Stimulated activated CD8-positive, alpha-beta memory T cell treated with anti-CD3 and anti-CD28 coated beads, Interleukin-4, amount 100 ng/mL, for 24 hours (primary cell): ENCODE results near the gene IGLL1.
"Not testable (repeated sequence)": the region's sequence is repeated elsewhere in the genome, so short reads cannot be mapped to it uniquely, and the experiment has no call there.

ENCODE experiments used
- DNase-seq: peaks from one replicate; pipeline ENCODE4 v3.0.0-alpha.2; 2020; ENCODE audit warnings: low read depth

Gene IGLL1

DNA sequence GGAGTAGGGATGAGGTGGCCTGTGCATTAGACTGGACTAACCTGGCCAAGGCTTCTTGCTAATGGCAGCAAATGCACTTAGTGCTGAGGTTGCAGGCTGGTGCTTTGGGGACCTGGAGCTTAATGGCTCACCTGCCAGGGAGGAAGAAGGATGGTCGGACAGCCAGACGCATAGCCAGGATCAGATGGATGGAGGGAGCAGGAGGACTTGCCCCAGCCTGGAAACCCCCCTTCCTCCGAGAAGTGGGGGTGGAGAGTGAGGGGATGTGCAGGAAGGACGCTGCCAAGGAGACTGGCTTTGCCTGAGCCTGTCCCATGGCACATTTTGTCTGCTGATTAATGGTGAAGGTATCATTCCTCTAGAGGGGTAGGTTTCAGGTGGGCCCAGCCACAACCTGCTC, 17.9 kb downstream of the IGLL1 start:
- DNase-seq, result no peak

GRCh38 chr22:23561025-23561510, 19.0 kb downstream of the IGLL1 start:
- DNase-seq, result not testable (repeated sequence)

- not testable (repeated sequence) for DNase-seq
Observed at GRCh38 chr22:23560215-23560614, 19.9 kb downstream of the IGLL1 start.

DNA sequence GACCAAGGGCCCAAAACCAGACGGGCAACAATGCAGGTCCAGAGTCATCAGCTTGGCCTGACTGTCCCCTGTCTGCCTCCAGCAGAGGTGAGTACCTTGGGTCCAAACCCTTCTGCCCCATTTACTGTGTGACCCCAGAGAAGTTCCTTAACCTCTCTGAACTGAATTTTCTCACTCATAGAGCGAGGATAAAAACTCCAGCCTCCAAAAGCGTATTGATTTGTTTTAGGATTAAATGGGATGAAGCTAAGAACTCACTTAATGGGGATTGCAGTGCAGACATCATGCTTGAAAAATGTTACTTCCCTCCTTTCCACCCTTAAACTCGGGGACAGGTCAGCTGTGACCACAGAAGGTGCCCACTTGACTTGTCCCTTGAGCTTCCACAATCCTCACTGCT, 22.6 kb downstream of the IGLL1 start:
- DNase-seq, result no peak

DNA sequence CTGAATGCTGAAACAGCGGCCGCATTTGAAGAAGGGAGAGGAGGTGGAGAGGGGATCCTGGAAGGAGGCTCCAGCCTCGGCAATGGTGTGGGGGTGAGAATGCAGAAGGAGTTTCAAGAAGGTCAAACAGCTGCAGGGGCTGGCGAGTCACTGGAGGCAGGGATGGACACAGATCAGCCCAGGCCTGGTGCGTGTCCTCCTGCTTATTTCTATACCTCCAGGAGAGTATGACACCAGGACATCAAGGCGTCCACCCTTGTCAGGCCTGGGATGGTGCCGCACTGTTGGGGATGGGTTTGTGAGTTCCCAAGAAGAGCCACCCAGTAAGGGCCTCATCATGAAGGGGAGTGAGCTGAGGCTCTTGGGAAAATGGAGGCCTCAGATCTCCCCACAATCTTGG, 23.1 kb downstream of the IGLL1 start:
- no peak for DNase-seq

DNA sequence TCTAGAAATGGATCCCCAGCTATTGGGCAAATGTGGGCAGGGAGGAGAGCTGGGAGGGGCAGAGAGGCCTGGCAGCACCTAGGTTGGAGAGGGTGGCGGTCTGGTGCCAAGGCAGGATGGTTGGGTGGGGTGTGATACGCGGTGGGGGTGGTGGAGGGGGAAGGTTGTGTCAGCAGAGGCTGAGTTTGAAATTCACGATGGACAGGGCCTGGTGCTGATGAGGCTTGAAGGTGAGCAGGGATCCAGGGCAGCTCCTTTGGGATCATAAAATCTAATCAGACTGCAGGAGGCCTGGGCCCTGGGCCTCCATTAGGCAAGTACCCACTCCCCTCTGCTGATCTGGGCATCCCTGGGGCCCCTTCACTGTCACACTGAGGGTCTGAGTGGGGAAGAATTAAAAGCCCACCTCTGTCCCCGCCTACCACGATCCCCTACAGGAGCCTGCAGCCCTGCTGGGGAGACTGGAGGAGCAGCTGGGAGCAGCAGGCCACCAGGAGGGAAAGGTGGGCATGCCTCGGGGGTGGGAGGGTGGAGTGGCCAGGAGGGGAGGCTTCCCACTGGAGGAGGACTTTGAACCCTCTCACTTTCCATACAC, 24.0 kb downstream of the IGLL1 start:
- DNase-seq, result no peak

- DNase-seq, result no peak
Observed at GRCh38 chr22:23555118-23555517, 25.0 kb downstream of the IGLL1 start.

DNA sequence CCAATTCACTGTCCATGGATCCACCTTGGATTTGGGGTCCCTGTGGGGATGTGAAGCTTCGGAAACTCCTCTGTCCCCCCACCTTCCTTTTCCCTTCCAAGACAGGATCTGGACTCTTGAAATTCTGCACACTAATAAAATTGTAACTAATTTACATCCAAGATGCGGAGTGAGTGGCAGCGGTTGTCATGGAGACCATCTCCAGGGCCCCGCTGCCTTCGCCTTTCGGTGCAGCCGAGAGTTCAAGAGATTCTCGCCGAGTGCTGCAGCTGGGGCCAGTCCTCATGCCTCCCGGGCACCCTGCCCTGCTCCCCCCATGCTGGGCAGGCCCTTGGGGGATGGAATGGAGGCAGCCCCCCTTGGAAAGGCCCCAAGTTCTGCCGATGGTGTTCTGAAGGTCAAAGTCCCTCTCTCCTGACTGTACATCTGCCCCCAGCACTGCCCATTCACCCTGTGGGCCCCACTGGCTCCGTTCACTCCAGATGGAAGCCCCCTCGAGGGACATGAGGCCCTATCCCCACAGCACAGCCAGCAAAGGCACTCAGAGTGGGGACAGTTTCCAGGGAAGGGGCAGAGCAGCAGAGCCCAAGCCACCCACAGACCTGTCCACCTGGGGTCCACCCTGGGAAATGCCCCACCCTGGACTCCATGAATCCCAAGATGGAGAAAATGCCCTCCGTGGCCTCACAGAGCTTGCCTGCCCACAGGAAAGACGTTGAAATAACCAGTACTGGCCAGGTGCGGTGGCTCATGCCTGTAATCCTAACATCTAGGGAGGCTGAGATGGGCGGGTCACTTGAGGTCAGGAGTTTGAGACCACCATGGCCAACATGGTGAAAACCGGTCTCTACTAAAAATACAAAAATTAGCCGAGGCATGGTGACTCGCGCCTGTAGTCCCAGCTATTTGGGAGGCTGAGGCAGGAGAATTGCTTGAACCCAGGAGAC, 25.9 kb downstream of the IGLL1 start:
- no peak for DNase-seq

DNA sequence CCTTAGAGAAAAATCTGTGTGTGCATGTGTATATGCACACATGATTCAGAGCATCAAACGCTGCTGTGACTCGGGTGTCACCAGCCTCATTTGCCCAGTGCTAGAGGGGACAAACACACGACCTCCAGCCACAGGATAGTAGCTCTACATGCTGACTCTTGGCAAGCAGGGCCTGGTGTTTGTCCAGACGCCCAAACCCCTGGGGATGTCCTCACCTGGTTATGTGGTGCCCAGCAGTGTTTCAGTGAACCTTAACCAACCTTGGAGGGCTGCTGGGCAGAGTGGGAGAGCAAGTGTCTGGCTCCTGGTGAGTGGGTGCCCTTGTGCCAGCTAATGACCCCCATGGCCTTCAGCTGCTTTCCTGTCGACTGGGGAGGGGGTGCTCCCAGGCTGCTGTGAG, 26.7 kb downstream of the IGLL1 start:
- no peak for DNase-seq

- no peak for DNase-seq
Observed at GRCh38 chr22:23552573-23552972, 27.5 kb downstream of the IGLL1 start.

DNA sequence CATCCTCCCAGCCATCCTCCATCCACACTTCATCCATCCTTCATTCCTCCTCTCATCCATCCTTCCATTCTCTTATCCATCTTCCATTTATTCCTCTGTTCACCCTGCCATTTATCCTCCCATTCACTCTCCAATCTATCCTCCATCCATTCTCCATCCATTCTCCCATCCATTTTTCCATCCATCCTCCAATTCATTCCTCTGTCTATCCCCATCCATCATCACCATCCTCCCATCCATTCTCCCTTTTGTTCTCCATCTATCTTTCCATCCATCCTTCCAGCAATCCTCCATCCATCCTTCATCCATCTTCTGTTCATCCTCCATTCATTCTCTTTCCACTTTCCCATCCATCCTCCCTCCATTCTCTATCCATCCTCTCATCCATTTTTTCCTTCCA, 28.7 kb downstream of the IGLL1 start:
- DNase-seq, result no peak

GRCh38 chr22:23550049-23550650, 29.9 kb downstream of the IGLL1 start:
- no peak for DNase-seq

DNA sequence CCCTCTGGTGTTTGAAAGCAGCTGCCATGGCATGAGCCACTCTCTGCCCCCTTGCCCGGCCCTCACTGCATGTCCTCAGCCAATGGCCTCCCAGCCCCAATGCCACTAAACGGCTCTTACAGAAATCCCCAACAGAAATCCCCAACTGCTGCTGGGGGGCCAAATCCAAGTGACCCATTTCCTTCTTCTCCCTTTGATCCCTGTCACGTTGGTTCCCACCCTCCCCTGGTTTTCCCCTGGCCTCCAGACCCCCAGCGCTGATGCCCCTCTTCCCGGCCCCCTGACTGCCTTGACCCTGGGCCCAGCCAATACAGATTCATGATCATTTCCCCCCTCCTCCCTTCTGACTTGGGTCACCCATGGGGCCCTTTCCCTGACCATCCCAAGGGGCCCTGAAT, 30.9 kb downstream of the IGLL1 start:
- no peak for DNase-seq

GRCh38 chr22:23548501-23549197, 31.4 kb downstream of the IGLL1 start:
- DNase-seq, result no peak

- DNase-seq, result no peak
Observed at GRCh38 chr22:23547818-23548500, 32.1 kb downstream of the IGLL1 start.

DNA sequence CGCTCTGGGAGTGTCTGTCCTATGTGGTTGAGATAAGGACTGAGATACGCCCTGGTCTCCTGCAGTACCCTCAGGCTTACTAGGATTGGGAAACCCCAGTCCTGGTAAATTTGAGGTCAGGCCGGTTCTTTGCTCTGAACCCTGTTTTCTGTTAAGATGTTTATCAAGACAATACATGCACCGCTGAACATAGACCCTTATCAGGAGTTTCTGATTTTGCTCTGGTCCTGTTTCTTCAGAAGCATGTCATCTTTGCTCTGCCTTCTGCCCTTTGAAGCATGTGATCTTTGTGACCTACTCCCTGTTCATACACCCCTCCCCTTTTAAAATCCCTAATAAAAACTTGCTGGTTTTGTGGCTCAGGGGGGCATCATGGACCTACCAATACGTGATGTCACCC, 32.7 kb downstream of the IGLL1 start:
- DNase-seq, result not testable (repeated sequence)

- no peak for DNase-seq
Observed at GRCh38 chr22:23544852-23545251, 35.2 kb downstream of the IGLL1 start.

GRCh38 chr22:23543506-23544000, 36.5 kb downstream of the IGLL1 start:
- not testable (repeated sequence) for DNase-seq

- DNase-seq, result no peak
Observed at GRCh38 chr22:23542933-23543332, 37.2 kb downstream of the IGLL1 start.

GRCh38 chr22:23542391-23542790, 37.7 kb downstream of the IGLL1 start:
- not testable (repeated sequence) for DNase-seq

GRCh38 chr22:23541849-23542281, 38.2 kb downstream of the IGLL1 start:
- not testable (repeated sequence) for DNase-seq
